GM13977 (cell line): ENCODE data around the gene TOR4A.

Source experiments
- DNase-seq: peaks from one replicate; pipeline ENCODE4 v3.0.0; 2012; ENCODE audit warnings: low spot score
- in situ Hi-C: fragments of 300-500 bp; cut with MboI; formaldehyde crosslinking; loops from one replicate; pipeline ENCODE4 v1.12.0; 2022; ENCODE audit warnings: low sequenced_read_pairs, low pct_unique_long_range_greater_than_20kb, mixed read lengths, inconsistent platforms; ENCODE audit not compliant: unreplicated experiment
- TF ChIP-seq, protein P1 (sequence below): IDR thresholded peaks from 2 replicates; pipeline ENCODE4 v1.5.1; 2012; ENCODE audit warnings: mild to moderate bottlenecking, control low read depth; ENCODE audit not compliant: insufficient read depth; ENCODE audit errors: extremely low read depth, missing control alignments

The TOR4A gene

DNA sequence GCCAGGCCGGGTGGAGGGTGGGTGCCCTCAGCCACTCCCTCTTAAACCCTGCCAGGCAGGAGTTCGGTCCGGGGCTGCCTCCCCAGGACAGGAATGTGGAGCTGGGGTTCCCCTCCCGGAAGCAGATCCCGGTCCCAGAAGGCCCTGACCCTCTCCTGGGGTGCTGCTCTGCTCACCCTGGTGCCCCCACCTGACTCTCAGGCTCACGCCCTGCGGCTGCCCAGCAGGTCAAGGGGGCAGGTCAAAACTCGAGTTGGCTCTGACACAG lies 28.2 kb downstream of the TOR4A start:
- DNase-seq, result no peak
- in situ Hi-C loops, result no loop called here
- TF ChIP-seq, protein P1, sequence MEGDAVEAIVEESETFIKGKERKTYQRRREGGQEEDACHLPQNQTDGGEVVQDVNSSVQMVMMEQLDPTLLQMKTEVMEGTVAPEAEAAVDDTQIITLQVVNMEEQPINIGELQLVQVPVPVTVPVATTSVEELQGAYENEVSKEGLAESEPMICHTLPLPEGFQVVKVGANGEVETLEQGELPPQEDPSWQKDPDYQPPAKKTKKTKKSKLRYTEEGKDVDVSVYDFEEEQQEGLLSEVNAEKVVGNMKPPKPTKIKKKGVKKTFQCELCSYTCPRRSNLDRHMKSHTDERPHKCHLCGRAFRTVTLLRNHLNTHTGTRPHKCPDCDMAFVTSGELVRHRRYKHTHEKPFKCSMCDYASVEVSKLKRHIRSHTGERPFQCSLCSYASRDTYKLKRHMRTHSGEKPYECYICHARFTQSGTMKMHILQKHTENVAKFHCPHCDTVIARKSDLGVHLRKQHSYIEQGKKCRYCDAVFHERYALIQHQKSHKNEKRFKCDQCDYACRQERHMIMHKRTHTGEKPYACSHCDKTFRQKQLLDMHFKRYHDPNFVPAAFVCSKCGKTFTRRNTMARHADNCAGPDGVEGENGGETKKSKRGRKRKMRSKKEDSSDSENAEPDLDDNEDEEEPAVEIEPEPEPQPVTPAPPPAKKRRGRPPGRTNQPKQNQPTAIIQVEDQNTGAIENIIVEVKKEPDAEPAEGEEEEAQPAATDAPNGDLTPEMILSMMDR, result no peak

- TF ChIP-seq, protein P1, result no peak
- no peak for DNase-seq
- in situ Hi-C loops, result no loop called here
Measured at GRCh38 chr9:137306066-137306849, 28.7 kb downstream of the TOR4A start.

- in situ Hi-C loops, result no loop called here
- TF ChIP-seq, protein P1, result no peak
- no peak for DNase-seq
Measured at GRCh38 chr9:137306850-137307254, 29.3 kb downstream of the TOR4A start.

- DNase-seq, result no peak
- in situ Hi-C loops, result no loop called here
- TF ChIP-seq, protein P1, result no peak
Measured at GRCh38 chr9:137307255-137308056, 29.9 kb downstream of the TOR4A start.

GRCh38 chr9:137308057-137308619 lies 30.6 kb downstream of the TOR4A start:
- in situ Hi-C loops, result no loop called here
- DNase-seq, result no peak
- TF ChIP-seq, protein P1, result no peak

GRCh38 chr9:137309368-137310188 lies 32.1 kb downstream of the TOR4A start:
- no peak for DNase-seq
- TF ChIP-seq, protein P1, result no peak
- in situ Hi-C loops, result no loop called here
